ENCODE results near the gene ZBTB20.

ZBTB20 gene

DNA sequence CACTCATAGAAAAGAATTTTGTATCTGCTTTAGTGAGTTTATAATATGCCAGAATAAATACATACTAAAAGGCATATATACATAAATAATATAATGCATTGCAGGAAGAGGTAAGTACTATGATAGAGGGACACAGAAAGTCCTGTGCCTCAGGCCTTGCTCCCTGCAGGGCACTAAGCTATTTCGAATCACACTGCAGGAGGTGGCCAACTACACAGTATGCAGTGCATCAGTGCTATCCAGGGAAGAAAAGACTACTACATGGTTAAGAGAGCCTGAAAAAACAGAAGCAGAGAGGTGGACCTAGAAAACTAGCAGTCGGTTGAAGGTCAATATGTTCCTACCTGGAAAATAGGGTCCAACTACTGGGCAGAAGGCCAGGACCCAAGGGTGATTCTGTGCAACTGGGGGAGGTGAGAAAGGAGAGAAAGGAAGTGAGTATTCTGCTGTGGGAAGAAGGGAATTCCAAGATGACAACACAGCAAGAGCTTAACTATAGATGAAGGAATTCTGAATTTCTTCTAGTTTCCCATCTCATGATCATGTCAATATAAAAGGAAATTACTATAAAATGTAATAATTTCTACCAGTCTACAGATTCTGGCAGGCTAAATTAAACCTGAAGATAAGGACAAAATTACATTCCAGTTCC, 218.0 kb downstream of the ZBTB20 start:
- DNase-seq (ENCODE audit: low read depth, low spot score) = no peak

DNA sequence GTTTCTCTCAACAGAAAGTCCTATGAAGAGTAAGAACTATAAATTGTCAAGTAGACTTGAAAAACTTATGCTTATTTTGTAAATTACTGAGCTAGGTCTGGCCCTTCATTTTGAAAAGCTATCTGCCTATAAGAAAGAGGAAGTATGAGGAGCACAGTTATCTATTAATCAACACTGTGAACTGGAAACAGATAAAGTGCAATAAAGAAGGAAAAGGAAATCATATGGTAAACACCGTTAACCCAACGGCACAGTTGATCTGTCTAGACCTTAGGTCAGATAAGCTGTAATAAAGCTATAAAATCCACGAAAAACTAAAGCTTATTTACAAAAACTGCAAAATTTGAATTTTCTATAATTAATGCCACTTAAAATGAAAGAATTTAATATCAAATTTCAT, 242.5 kb downstream of the ZBTB20 start:
- no peak for DNase-seq (ENCODE audit: low read depth, low spot score)

DNA sequence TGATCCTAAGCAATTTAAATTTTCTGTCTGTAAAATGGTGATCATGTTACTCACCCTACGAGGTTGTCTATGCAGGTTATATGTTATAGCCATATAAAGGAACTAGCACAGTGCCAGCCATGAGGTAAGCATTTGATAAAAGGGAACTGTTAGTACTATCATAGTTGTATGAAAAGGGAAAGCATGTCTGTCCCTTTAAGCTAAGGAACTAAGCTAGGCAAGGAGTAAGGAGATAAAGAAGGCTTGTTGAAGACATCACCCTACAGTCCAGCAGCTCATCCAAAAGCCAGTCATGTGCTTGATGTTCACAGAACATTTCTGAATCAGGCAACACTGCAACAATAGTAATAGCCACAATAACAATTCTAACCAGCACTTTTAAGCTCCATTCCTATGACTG, 243.9 kb downstream of the ZBTB20 start:
- no peak for DNase-seq (ENCODE audit: low read depth, low spot score)

DNA sequence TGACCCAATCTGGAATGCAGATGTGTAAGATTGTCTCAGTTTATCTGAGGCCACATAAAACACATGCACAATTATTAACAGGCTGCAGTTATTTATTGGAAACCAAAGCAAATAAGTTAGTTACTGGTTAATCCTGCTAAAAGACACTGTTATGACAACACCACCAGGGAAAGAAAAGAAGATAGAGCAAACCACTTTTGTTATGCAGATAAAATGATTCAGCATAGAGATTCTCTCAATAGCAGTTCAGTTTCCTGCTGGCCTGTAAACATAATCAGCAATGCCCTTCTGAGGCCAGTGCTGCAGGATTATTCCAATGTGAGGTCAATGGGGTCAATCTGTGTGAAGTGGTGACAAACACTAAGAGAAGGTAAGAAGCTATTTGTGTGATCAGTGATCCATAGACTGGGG, 244.4 kb downstream of the ZBTB20 start:
- peak; percentile 8 for DNase-seq (ENCODE audit: low read depth, low spot score)

DNA sequence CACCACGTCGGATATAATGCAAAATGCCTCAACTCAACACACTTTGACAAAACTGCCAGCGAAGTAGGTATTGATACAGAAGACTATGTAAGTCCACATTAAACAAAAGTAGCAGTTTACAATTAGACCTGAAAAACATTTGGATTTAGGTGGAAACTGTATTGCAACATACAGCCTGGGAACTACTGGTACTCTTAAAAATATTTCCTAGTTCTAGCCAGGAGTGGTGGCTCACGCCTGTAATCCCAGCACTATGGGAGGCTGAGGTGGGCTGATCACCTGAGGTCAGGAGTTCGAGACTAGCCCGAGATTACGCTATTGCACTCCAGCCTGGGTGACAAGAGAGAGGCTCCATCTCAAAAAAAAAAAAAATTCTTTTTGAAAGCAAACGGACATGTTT, 246.2 kb downstream of the ZBTB20 start:
- no peak for DNase-seq (ENCODE audit: low read depth, low spot score)

DNA sequence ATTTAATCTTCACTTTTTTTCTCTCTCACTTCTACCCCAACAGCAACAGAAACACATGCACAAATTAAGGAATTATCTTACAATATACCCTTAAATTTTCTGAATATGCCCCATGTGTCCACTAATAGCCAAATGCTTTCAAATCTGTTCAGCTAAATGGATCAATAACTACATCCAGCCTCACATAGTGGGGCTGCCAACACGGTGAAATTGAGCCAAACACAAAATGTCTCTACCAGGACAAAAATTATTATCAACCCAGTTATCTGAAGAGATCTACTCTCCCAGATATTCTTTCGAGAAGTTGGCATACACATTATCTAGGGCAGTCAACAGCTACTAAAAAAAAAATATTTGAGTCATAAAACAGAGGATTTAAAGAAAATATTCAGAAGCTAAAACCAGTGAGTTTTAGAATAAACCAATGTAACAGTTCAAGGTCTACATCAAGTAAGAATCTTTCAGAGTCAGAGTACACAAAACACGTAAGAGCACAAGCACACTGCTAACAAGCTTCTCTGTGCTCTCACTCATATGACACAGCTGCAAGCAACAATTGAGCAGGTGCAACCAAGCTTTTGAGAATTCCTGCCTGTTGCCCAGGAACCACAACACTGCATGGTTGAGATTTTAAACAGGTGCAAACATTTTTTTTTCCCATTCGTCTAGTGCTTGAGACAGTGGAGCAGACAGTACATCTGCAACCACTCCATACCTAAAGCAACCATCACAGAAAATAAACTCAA, 247.7 kb downstream of the ZBTB20 start:
- no peak for DNase-seq (ENCODE audit: low read depth, low spot score)

DNA sequence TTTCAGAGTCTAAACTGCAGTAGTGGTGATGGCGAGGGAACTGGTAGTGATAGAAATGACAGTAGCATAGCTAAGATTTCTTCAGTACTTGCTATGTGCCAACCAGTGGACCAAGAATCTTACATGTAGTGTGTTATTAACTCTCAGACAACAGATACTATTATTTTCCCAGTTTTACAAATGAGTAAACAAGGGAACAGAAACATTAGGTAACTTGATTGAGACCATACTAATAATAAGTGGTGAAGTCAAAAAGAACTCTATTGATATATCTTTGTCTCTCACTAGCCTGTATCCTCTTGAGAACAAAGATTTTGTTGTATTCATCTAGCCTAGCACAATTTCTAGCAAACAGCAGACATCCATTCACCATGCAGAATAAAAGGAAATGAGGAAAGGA, 250.1 kb downstream of the ZBTB20 start:
- no peak for DNase-seq (ENCODE audit: low read depth, low spot score)

DNA sequence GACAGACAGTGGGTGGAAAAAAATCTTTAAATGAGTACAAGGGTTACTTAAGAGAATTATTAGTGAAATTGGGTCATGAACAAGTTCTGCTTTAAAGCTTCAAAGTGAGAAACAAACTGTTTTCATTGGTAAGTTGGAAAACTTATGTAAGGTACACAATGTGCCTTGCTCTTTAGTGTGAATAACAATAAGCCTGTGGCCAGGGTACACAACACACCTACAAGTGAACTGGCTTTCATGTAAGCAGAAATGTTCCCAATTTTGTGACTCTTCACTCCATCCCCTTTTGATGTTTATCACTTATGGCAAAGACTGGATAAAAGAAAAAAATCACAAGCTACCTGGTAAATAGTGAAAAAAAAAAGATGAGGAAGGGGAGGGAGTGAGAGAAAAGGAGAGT, 253.7 kb downstream of the ZBTB20 start:
- no peak for DNase-seq (ENCODE audit: low read depth, low spot score)

DNA sequence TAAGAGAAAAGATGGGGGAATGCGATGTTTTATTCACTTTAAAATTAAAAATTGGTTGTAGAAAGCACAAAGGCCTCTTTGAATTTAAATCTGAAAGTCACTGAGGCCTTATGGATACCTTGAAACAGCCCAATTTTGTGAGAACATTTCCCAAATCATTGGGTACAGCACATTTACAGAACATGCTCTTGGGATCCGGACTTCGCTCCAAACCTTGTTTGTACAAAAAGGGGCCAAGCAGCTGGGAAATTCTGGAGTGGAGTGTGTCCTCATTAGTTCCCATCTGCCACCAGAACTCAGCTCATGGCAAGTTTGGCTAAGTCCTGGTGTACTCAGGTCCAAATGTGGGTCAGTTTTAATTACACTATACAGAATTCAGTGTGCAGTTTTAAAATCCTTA, 254.2 kb downstream of the ZBTB20 start:
- DNase-seq (ENCODE audit: low read depth, low spot score) = no peak

DNA sequence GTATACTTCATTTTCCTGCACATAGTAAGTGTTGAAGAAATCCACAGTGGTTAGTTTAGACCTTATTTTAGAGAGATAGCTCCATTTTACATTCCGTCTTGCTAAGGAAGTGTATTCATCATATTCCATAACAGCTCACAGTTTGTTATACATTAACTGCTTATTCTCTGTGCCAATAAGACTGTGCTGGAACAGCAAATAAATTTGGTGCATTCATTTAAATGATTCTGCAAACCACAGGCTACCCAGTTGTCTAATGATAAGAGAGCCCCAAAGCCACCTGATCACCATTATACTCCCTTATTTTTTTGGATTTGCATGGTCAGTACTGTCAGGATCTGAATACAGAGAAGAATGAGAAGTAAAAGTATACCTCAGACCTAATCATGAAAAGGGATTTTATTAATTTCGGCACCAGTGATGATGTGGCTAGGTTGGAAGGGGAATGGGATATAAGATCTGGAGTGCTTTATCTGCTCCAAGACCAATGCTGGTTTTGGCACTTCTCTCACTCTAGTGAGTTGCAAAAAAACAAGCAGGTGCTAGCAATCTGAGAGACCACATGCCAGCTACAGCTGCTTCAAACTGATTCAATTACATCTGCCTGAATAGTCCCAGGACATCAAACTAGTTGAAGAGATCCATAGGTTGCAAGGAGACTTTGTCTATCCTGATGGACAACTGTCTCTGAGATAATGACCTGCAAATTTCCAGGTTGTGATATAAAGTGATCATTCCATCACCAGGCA, 254.8 kb downstream of the ZBTB20 start:
- DNase-seq (ENCODE audit: low read depth, low spot score) = peak; percentile 19

DNA sequence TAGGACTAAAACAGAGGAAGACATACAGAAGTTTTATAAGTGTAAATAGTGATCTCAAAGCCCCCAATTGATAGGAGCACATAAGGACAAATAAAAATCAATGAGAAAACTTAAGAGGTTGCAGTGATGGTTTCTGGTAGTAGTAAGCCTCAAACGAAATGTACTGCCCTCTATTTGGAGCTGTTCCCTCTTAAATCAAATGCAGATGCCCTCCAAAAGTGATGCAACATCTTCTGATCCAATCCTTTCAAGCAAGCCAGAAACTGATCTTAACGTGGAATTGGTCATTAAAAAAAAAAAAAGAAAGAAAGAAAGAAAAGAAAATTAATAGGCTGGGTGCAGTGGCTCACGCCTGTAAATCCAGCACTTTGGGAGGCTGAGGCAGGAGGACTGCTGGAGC, 259.3 kb downstream of the ZBTB20 start:
- no peak for DNase-seq (ENCODE audit: low read depth, low spot score)

DNA sequence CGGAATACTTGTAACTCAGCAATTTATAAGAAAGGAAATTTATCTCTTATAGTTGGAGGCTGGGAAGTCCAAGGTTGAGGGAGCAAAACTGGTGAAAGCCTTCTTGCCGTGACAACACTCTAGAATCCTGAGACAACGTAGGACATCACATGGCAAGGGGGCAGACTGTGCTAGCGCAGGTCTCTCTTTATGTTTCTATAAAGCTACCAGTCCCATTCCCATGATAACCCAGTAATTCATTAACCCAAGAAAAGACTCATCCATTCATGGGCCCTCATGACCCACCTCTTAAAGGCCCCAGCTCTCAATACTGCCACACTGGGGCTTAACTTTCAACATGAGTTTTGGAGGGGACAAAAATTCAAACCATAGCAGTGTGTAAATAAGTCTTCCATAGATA, 260.2 kb downstream of the ZBTB20 start:
- no peak for DNase-seq (ENCODE audit: low read depth, low spot score)

DNA sequence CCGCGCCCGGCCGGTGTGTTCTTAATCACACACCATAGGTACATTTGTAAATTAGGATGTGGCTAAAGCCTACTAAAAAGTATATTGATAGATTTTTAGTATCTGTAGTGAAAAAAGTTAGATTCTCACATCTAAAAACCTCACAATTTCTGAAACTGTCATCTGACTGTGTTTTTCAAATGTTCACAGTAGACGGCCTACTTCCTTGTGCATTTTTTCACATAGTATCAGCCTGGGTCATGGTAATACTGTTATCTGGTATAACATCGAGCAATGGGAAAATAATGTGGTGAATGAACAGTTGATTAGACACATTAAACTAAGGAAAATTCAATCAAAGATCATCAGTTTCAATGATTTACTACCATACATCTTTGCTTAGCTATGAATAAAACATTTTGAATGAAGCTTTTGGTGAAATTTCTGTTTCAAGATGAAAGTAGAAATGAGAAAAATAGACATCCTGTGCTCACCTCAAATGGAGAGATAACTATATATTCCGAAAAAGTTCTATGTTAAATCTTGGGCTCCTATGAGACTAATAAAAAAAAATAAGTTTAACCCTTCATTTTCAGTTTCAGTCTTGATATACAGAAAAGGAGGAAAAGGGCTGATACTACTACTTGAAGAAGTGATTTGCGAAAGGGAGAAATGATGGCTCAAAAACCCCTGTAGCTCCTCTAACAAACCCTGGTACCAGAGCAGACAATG, 262.7 kb downstream of the ZBTB20 start:
- DNase-seq (ENCODE audit: low read depth, low spot score) = no peak

DNA sequence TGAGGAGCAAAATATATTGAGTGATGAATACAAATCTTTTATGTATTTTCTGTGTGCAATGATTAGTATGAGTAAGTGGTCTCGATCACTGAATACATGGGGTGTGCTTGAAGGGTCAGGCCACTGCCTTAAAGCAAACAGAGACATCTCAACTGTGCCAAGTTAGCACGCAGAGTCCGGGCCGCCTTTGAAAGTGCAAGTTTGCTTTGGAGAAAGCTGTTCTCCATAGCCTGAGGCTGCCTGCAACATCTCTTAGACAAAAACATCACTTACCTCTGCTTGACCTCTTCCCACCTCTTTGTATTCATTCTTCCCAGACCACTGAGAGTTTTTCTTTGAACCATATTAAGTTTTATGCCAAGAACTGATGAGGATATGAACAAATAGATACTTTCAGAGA, 267.0 kb downstream of the ZBTB20 start:
- peak; percentile 65 for DNase-seq (ENCODE audit: low read depth, low spot score)

DNA sequence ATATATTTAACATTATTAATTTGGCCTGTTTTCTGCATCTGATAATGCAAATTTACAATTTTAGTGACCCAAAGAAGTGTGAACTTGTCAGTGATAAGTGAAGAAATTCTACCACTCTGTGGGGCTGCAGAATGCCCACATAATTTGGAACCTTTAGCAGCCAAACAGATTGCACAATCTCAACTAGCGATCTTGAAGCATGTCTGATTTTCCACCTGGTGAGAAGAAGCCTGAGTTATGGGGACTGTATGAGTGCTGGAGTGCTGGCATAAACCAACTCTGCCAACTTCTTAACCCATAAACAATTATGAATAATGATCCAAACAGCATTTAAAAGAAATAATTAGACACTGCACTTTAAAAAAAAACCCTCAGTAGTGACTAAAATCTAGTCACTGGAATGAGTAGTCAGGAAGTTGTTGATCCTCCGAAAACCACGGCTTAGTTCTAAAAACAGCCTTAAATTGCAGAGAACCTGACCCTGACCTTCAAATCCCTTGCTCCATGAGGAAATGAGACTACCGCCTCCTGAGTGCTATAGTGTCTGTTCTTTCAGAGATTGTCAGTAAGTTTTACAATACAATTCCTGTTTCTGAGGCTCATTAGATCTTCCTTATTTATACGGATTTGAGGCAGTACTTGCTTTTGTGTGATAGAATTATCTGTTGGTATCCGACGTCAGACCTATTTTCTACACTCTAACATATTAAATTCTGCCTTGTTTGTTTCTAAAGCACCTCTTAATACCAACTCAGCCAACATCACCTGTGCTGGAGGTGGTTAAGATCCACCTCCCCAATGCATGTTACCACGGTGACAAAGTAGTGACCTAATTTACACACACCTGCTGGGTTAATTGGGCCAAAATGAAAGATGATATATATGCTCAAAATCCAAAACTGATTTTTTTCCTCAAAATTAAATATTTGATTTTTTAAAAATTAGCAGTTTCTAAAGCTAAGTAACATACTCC, 267.7 kb downstream of the ZBTB20 start:
- peak; percentile 40 for DNase-seq (ENCODE audit: low read depth, low spot score)

DNA sequence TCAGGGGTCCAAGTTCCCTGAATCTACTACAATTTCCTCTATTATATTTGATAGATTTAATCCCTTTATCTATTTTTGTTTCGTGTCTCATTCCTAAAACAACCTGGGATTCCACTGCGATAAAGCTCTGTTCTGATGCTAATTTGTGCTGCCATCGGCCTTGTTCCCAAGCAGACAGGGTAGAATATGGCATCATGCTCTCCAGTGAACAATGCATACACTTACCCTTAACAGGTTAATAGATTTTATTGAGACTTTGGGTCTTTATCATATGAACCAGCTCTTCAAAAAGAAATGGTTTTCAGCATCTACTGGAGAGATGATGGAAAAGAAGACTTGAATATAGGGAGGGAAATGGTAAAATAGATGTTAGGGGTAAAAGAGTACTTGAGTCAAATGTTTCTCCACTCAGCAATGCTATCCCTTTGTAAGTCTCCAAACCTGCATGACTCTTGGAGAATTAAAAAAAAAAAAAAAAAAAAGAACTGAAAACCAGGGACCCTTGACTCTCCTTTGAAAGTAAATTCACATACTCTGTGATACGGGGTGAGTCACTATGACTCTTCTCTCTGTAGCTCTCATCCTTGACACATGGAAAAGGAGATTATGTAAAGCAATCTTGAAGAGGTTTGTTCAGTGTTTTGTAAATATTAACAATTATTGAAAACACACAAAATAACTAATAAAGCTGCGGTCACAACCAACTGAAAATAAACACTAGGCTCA, 268.8 kb downstream of the ZBTB20 start:
- peak; percentile 18 for DNase-seq (ENCODE audit: low read depth, low spot score)

DNA sequence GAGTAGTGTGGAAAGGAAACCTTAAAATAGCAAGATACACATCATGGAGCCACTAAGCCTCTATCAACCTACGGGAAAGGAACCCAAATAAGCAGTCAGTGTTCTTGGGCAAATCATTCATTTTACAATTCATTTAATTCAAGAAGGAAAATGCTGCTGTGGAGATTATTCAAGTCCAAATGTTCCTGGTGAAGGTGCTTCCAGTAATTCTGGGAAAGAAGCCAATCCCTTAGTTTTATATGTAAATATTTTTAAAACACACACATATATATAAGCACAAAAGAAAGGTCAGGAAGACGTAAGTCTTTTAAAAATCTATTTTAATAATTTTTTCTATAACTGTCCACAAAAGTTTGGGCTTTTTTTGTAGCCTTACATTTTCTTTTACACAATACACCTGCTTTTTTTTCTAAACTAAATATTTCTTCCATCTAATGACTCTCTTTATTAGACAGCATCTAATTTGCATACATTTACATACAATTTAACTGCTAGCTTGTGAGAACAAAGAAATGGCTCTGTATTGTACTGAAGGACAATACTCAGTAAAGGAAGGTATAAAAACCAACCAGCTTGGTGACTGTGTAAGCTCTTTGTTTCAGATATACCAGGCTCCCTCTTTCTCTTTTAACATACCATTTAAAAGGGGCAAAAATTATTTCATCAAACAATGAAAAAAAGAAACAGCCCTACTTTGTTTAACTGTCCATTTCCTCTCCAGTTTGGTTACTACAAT, 269.5 kb downstream of the ZBTB20 start:
- DNase-seq (ENCODE audit: low read depth, low spot score) = no peak

DNA sequence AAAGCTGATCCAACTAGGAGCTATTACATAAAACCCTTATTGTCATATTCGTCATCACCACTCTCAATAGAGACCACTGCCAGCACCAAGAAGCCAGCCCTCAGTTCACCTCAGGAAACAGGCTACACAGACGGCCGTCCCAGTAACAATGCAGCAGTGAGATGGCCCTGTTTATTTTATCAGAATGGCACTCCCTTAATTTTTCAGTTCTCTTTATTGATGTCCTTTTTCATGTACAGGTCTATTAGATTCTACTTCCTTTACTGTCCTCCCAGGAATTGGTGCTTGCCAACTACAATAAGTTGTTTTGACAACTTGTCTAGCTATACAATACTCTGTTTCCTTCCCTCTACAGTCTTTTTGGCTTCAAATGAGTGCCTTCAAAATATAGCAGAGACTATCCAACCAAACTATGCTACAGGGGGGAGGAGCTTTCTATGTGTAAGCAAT, 272.5 kb downstream of the ZBTB20 start:
- DNase-seq (ENCODE audit: low read depth, low spot score) = no peak

DNA sequence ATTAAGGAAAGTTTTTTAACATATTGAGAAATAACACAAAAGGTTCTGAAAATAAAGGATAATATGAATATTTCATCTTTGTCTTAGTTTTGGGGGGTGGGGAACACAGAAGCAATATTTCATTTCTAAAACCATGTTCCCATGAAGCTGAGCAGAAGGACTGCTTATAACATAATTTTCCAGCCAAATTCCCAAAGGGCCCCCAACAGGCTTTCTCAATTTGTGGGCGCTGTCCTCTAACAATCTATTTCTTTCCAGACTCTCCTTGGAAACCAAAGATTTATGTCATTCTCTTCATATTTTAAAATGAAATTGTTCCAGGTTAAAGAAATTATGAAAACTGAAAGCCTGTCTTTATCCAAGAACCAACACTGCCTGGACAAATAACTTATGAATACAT, 273.5 kb downstream of the ZBTB20 start:
- DNase-seq (ENCODE audit: low read depth, low spot score) = no peak

DNA sequence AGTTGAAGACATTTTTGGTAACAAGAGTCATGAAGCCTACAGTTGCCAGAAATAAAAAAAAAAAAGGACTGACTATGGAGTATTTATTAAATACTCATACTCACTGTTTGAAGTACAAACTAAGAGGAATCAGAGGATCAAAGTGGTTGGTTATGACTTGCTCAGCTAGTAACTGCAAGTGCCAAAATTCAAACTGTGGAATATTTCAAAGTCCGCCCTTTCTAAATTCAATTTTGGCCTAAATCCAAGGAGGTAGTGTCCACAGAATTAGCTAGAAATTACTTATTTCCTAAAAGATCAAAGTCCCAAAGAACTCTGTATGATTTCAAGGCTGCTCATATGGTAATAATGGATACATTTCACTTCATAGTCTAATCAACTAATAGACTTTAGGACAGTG, 274.5 kb downstream of the ZBTB20 start:
- no peak for DNase-seq (ENCODE audit: low read depth, low spot score)
